GM19023 (cell line): ENCODE results near the gene HNRNPU.
A peak's percentile ranks its signal among the peaks of the same experiment; 100 is the strongest.

Source experiments
- ATAC-seq: cut with Tn5 transposase; IDR thresholded peaks from one replicate; pipeline ENCODE4 v1.9.1; 2021; ENCODE audit warnings: mild to moderate bottlenecking, moderate library complexity; ENCODE audit not compliant: unreplicated experiment

HNRNPU gene

GRCh38 chr1:244863491-244864252 is 671 bp downstream of the HNRNPU start:
- ATAC-seq, result peak; percentile 8

GRCh38 chr1:244862699-244863490 is 1.4 kb downstream of the HNRNPU start:
- peak; percentile 55 for ATAC-seq

GRCh38 chr1:244862354-244862698 is 2.0 kb downstream of the HNRNPU start:
- ATAC-seq, result no peak

GRCh38 chr1:244861683-244862082 is 2.7 kb downstream of the HNRNPU start:
- no peak for ATAC-seq

- ATAC-seq, result no peak
Measured at GRCh38 chr1:244860914-244861610, 3.3 kb downstream of the HNRNPU start.

- no peak for ATAC-seq
Measured at GRCh38 chr1:244860078-244860477, 4.3 kb downstream of the HNRNPU start.

- ATAC-seq, result no peak
Measured at GRCh38 chr1:244858357-244858756, 6.0 kb downstream of the HNRNPU start.

- no peak for ATAC-seq
Measured at GRCh38 chr1:244857761-244858160, 6.6 kb downstream of the HNRNPU start.

GRCh38 chr1:244854865-244855578 is 9.3 kb downstream of the HNRNPU start:
- no peak for ATAC-seq

GRCh38 chr1:244854166-244854565 is 10.2 kb downstream of the HNRNPU start:
- no peak for ATAC-seq

GRCh38 chr1:244852694-244853093 is 11.6 kb downstream of the HNRNPU start:
- ATAC-seq, result no peak

- no peak for ATAC-seq
Measured at GRCh38 chr1:244851546-244852231, 12.7 kb downstream of the HNRNPU start.

- no peak for ATAC-seq
Measured at GRCh38 chr1:244850896-244851295, 13.4 kb downstream of the HNRNPU start.

- no peak for ATAC-seq
Measured at GRCh38 chr1:244850099-244850852, 14.1 kb downstream of the HNRNPU start.

- ATAC-seq, result no peak
Measured at GRCh38 chr1:244849189-244849866, 15.0 kb downstream of the HNRNPU start.

GRCh38 chr1:244846653-244847052 is 17.7 kb downstream of the HNRNPU start:
- ATAC-seq, result no peak

- ATAC-seq, result no peak
Measured at GRCh38 chr1:244844155-244845121, 19.9 kb downstream of the HNRNPU start.
